DND-41 (cell line): ENCODE data around the gene CLDN7.
A peak's percentile ranks its signal among the peaks of the same experiment; 100 is the strongest.

Source experiments
- EZH2 ChIP-seq: IDR thresholded peaks from 3 replicates; pipeline ENCODE4 v1.6.1; 2012; ENCODE audit warnings: borderline replicate concordance, low read depth, mild to moderate bottlenecking, moderate library complexity, low read length, inconsistent platforms; ENCODE audit not compliant: severe bottlenecking
- TF ChIP-seq, protein P1 (sequence below): IDR thresholded peaks from 2 replicates; pipeline ENCODE4 v1.5.1; 2012; ENCODE audit warnings: borderline replicate concordance, low read length, moderate library complexity, mild to moderate bottlenecking; ENCODE audit not compliant: poor library complexity, severe bottlenecking; ENCODE audit errors: extremely low read depth

GRCh38 chr17:7220593-7221277 lies 41.5 kb downstream of the CLDN7 start:
- TF ChIP-seq, protein P1, sequence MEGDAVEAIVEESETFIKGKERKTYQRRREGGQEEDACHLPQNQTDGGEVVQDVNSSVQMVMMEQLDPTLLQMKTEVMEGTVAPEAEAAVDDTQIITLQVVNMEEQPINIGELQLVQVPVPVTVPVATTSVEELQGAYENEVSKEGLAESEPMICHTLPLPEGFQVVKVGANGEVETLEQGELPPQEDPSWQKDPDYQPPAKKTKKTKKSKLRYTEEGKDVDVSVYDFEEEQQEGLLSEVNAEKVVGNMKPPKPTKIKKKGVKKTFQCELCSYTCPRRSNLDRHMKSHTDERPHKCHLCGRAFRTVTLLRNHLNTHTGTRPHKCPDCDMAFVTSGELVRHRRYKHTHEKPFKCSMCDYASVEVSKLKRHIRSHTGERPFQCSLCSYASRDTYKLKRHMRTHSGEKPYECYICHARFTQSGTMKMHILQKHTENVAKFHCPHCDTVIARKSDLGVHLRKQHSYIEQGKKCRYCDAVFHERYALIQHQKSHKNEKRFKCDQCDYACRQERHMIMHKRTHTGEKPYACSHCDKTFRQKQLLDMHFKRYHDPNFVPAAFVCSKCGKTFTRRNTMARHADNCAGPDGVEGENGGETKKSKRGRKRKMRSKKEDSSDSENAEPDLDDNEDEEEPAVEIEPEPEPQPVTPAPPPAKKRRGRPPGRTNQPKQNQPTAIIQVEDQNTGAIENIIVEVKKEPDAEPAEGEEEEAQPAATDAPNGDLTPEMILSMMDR, result peak; percentile 73
- TF ChIP-seq EZH2, result no peak
